ENCODE data around the gene CDK8.
"Not testable (repeated sequence)": the region's sequence is repeated elsewhere in the genome, so short reads cannot be mapped to it uniquely, and the experiment has no call there.

The CDK8 gene

GRCh38 chr13:26280822-26281221 lies 26.9 kb downstream of the CDK8 start:
- H3K27me3 ChIP-seq (ENCODE audit: control insufficient read depth, insufficient read depth, low read length) = no peaks in the 10 kb centered on the region
- H3K4me3 ChIP-seq (ENCODE audit: low read depth, low read length) = no peak overlapping the region
- no peak overlapping the region for H3K27ac ChIP-seq (ENCODE audit: low read depth, low read length)
- no peak overlapping the region for H3K9ac ChIP-seq (ENCODE audit: low read length)
- peaks cover 2% of the 10 kb centered on the region; the same call in 1 of the 2 replicates for H3K9me3 ChIP-seq (ENCODE audit: control insufficient read depth, insufficient read depth, low read depth, low read length)
- H3K4me1 ChIP-seq (ENCODE audit: control insufficient read depth, insufficient read depth, low read length) = no peaks in the 10 kb centered on the region
- H3K36me3 ChIP-seq (ENCODE audit: control insufficient read depth, insufficient read depth, low read length) = peaks cover 8% of the 10 kb centered on the region; the same call in 1 of the 2 replicates

- not testable (repeated sequence) for H3K27ac ChIP-seq (ENCODE audit: low read depth, low read length); H3K9me3 ChIP-seq (ENCODE audit: control insufficient read depth, insufficient read depth, low read depth, low read length); H3K27me3 ChIP-seq (ENCODE audit: control insufficient read depth, insufficient read depth, low read length); H3K4me1 ChIP-seq (ENCODE audit: control insufficient read depth, insufficient read depth, low read length); H3K9ac ChIP-seq (ENCODE audit: low read length); H3K36me3 ChIP-seq (ENCODE audit: control insufficient read depth, insufficient read depth, low read length); H3K4me3 ChIP-seq (ENCODE audit: low read depth, low read length)
These were observed 32.0 kb downstream of the CDK8 start for GRCh38 chr13:26285911-26286310.

- not testable (repeated sequence) for H3K27ac ChIP-seq (ENCODE audit: low read depth, low read length); H3K27me3 ChIP-seq (ENCODE audit: control insufficient read depth, insufficient read depth, low read length); H3K9ac ChIP-seq (ENCODE audit: low read length); H3K4me3 ChIP-seq (ENCODE audit: low read depth, low read length); H3K9me3 ChIP-seq (ENCODE audit: control insufficient read depth, insufficient read depth, low read depth, low read length); H3K4me1 ChIP-seq (ENCODE audit: control insufficient read depth, insufficient read depth, low read length); H3K36me3 ChIP-seq (ENCODE audit: control insufficient read depth, insufficient read depth, low read length)
These were observed 34.9 kb downstream of the CDK8 start for GRCh38 chr13:26288838-26289237.

- no peaks in the 10 kb centered on the region for H3K9me3 ChIP-seq (ENCODE audit: control insufficient read depth, insufficient read depth, low read depth, low read length)
- no peak overlapping the region for H3K9ac ChIP-seq (ENCODE audit: low read length)
- H3K4me3 ChIP-seq (ENCODE audit: low read depth, low read length) = no peak overlapping the region
- H3K27me3 ChIP-seq (ENCODE audit: control insufficient read depth, insufficient read depth, low read length) = no peaks in the 10 kb centered on the region
- no peaks in the 10 kb centered on the region for H3K36me3 ChIP-seq (ENCODE audit: control insufficient read depth, insufficient read depth, low read length)
- H3K27ac ChIP-seq (ENCODE audit: low read depth, low read length) = no peak overlapping the region
- H3K4me1 ChIP-seq (ENCODE audit: control insufficient read depth, insufficient read depth, low read length) = no peaks in the 10 kb centered on the region; the same call in 1 of the 2 replicates
These were observed 41.9 kb downstream of the CDK8 start for GRCh38 chr13:26295812-26296211.

GRCh38 chr13:26299168-26299750 lies 45.3 kb downstream of the CDK8 start:
- Histone ChIP-seq H3K27ac (ENCODE audit: low read depth, low read length) (no peak overlapping the region), H3K9me3 (ENCODE audit: control insufficient read depth, insufficient read depth, low read depth, low read length) (no peaks in the 10 kb centered on the region)

GRCh38 chr13:26300140-26300539 lies 46.2 kb downstream of the CDK8 start:
- Histone ChIP-seq H3K4me3 (ENCODE audit: low read depth, low read length) (no peak overlapping the region), H3K4me1 (ENCODE audit: control insufficient read depth, insufficient read depth, low read length) (no peaks in the 10 kb centered on the region), H3K9me3 (ENCODE audit: control insufficient read depth, insufficient read depth, low read depth, low read length) (no peaks in the 10 kb centered on the region), H3K36me3 (ENCODE audit: control insufficient read depth, insufficient read depth, low read length) (no peaks in the 10 kb centered on the region), H3K27me3 (ENCODE audit: control insufficient read depth, insufficient read depth, low read length) (no peaks in the 10 kb centered on the region), H3K27ac (ENCODE audit: low read depth, low read length) (no peak overlapping the region), H3K9ac (ENCODE audit: low read length) (no peak overlapping the region)

More at GRCh38 chr13:26299168-26299750, 45.3 kb downstream of the CDK8 start:
- Histone ChIP-seq H3K27me3 (ENCODE audit: control insufficient read depth, insufficient read depth, low read length) (no peaks in the 10 kb centered on the region), H3K36me3 (ENCODE audit: control insufficient read depth, insufficient read depth, low read length) (no peaks in the 10 kb centered on the region), H3K4me1 (ENCODE audit: control insufficient read depth, insufficient read depth, low read length) (no peaks in the 10 kb centered on the region; the same call in 1 of the 2 replicates), H3K4me3 (ENCODE audit: low read depth, low read length) (no peak overlapping the region), H3K9ac (ENCODE audit: low read length) (no peak overlapping the region)

- Histone ChIP-seq H3K9me3 (ENCODE audit: control insufficient read depth, insufficient read depth, low read depth, low read length) (no peaks in the 10 kb centered on the region; the same call in 1 of the 2 replicates), H3K9ac (ENCODE audit: low read length) (no peak overlapping the region), H3K4me1 (ENCODE audit: control insufficient read depth, insufficient read depth, low read length) (no peaks in the 10 kb centered on the region), H3K27me3 (ENCODE audit: control insufficient read depth, insufficient read depth, low read length) (no peaks in the 10 kb centered on the region), H3K4me3 (ENCODE audit: low read depth, low read length) (no peak overlapping the region), H3K27ac (ENCODE audit: low read depth, low read length) (no peak overlapping the region), H3K36me3 (ENCODE audit: control insufficient read depth, insufficient read depth, low read length) (no peaks in the 10 kb centered on the region)
These were observed 51.7 kb downstream of the CDK8 start for GRCh38 chr13:26305676-26306075.

GRCh38 chr13:26307701-26308100 lies 53.8 kb downstream of the CDK8 start:
- peaks cover 6% of the 10 kb centered on the region for H3K9me3 ChIP-seq (ENCODE audit: control insufficient read depth, insufficient read depth, low read depth, low read length)
- H3K9ac ChIP-seq (ENCODE audit: low read length) = no peak overlapping the region
- no peak overlapping the region for H3K27ac ChIP-seq (ENCODE audit: low read depth, low read length)
- no peaks in the 10 kb centered on the region for H3K27me3 ChIP-seq (ENCODE audit: control insufficient read depth, insufficient read depth, low read length)
- no peaks in the 10 kb centered on the region for H3K36me3 ChIP-seq (ENCODE audit: control insufficient read depth, insufficient read depth, low read length)
- no peak overlapping the region for H3K4me3 ChIP-seq (ENCODE audit: low read depth, low read length)
- H3K4me1 ChIP-seq (ENCODE audit: control insufficient read depth, insufficient read depth, low read length) = no peaks in the 10 kb centered on the region

- Histone ChIP-seq H3K4me3 (ENCODE audit: low read depth, low read length) (no peak overlapping the region), H3K4me1 (ENCODE audit: control insufficient read depth, insufficient read depth, low read length) (no peaks in the 10 kb centered on the region), H3K27ac (ENCODE audit: low read depth, low read length) (no peak overlapping the region), H3K9me3 (ENCODE audit: control insufficient read depth, insufficient read depth, low read depth, low read length) (peaks cover 6% of the 10 kb centered on the region), H3K36me3 (ENCODE audit: control insufficient read depth, insufficient read depth, low read length) (no peaks in the 10 kb centered on the region), H3K9ac (ENCODE audit: low read length) (no peak overlapping the region), H3K27me3 (ENCODE audit: control insufficient read depth, insufficient read depth, low read length) (no peaks in the 10 kb centered on the region)
These were observed 54.3 kb downstream of the CDK8 start for GRCh38 chr13:26308250-26308649.

- no peaks in the 10 kb centered on the region for H3K36me3 ChIP-seq (ENCODE audit: control insufficient read depth, insufficient read depth, low read length)
- no peaks in the 10 kb centered on the region for H3K27me3 ChIP-seq (ENCODE audit: control insufficient read depth, insufficient read depth, low read length)
These were observed 54.9 kb downstream of the CDK8 start for GRCh38 chr13:26308836-26309235.

GRCh38 chr13:26310003-26310402 lies 56.1 kb downstream of the CDK8 start:
- Histone ChIP-seq H3K9me3 (ENCODE audit: control insufficient read depth, insufficient read depth, low read depth, low read length) (peaks cover 6% of the 10 kb centered on the region), H3K27me3 (ENCODE audit: control insufficient read depth, insufficient read depth, low read length) (no peaks in the 10 kb centered on the region), H3K4me1 (ENCODE audit: control insufficient read depth, insufficient read depth, low read length) (no peaks in the 10 kb centered on the region), H3K27ac (ENCODE audit: low read depth, low read length) (no peak overlapping the region), H3K4me3 (ENCODE audit: low read depth, low read length) (no peak overlapping the region), H3K9ac (ENCODE audit: low read length) (no peak overlapping the region), H3K36me3 (ENCODE audit: control insufficient read depth, insufficient read depth, low read length) (no peaks in the 10 kb centered on the region)

More at GRCh38 chr13:26308836-26309235, 54.9 kb downstream of the CDK8 start:
- peaks cover 6% of the 10 kb centered on the region for H3K9me3 ChIP-seq (ENCODE audit: control insufficient read depth, insufficient read depth, low read depth, low read length)
- no peak overlapping the region for H3K9ac ChIP-seq (ENCODE audit: low read length)
- no peak overlapping the region for H3K27ac ChIP-seq (ENCODE audit: low read depth, low read length)
- no peak overlapping the region for H3K4me3 ChIP-seq (ENCODE audit: low read depth, low read length)
- no peaks in the 10 kb centered on the region for H3K4me1 ChIP-seq (ENCODE audit: control insufficient read depth, insufficient read depth, low read length)
